ENCODE results near the gene TFDP1.

DNA sequence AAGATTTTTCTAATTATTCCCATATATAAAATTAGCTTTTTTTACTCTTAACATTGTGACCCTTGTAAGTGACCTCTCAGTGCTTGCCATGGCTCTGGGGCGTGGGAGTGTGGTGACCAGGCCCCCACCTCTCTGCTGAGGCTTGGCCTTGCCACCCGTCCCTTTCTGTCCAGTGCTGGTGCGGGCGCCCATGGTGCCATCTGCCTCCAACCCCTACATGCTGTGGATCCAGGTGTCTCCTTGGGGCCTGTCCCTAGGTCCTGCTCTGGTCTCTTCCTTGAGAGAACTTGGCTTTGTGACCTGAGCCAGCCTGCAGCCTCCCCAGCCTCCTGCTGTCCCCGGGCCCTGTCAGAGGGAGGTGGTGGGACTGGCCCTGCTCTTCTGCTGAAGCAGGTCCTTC lies 27.4 kb downstream of the TFDP1 start:
- TF ChIP-seq, protein P1, sequence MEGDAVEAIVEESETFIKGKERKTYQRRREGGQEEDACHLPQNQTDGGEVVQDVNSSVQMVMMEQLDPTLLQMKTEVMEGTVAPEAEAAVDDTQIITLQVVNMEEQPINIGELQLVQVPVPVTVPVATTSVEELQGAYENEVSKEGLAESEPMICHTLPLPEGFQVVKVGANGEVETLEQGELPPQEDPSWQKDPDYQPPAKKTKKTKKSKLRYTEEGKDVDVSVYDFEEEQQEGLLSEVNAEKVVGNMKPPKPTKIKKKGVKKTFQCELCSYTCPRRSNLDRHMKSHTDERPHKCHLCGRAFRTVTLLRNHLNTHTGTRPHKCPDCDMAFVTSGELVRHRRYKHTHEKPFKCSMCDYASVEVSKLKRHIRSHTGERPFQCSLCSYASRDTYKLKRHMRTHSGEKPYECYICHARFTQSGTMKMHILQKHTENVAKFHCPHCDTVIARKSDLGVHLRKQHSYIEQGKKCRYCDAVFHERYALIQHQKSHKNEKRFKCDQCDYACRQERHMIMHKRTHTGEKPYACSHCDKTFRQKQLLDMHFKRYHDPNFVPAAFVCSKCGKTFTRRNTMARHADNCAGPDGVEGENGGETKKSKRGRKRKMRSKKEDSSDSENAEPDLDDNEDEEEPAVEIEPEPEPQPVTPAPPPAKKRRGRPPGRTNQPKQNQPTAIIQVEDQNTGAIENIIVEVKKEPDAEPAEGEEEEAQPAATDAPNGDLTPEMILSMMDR (IDR thresholded peaks at IDR 0.05; ENCODE audit: borderline replicate concordance, extremely low read depth, low read length, poor library complexity, severe bottlenecking), result no peak
- no peak for TF ChIP-seq EZH2 (IDR thresholded peaks at IDR 0.05; ENCODE audit: borderline replicate concordance, low read depth, low read length, severe bottlenecking)
